WI38 (cell line): Measurements from ENCODE around the gene PLD1.

Experiments used
- H3K4me3 ChIP-seq: 2 replicates; pipeline ENCODE4 v1.5.1; 2011; ENCODE audit warnings: low read depth, mild to moderate bottlenecking, control low read depth, low read length
- CTCF ChIP-seq: IDR thresholded peaks from 2 replicates; pipeline ENCODE4 v1.5.1; 2012; ENCODE audit warnings: low read depth, mild to moderate bottlenecking, control low read depth, low read length

The PLD1 gene

GRCh38 chr3:171672538-171672937 lies 137.7 kb downstream of the PLD1 start:
- TF ChIP-seq CTCF, result no peak
- H3K4me3 ChIP-seq, result no peak overlapping the region

- TF ChIP-seq CTCF, result no peak
- H3K4me3 ChIP-seq, result no peak overlapping the region
Measured at GRCh38 chr3:171672124-171672523, 138.2 kb downstream of the PLD1 start.

GRCh38 chr3:171671709-171672108 lies 138.6 kb downstream of the PLD1 start:
- TF ChIP-seq CTCF, result no peak
- no peak overlapping the region for H3K4me3 ChIP-seq

- TF ChIP-seq CTCF, result no peak
- H3K4me3 ChIP-seq, result no peak overlapping the region
Measured at GRCh38 chr3:171666516-171666915, 143.8 kb downstream of the PLD1 start.

DNA sequence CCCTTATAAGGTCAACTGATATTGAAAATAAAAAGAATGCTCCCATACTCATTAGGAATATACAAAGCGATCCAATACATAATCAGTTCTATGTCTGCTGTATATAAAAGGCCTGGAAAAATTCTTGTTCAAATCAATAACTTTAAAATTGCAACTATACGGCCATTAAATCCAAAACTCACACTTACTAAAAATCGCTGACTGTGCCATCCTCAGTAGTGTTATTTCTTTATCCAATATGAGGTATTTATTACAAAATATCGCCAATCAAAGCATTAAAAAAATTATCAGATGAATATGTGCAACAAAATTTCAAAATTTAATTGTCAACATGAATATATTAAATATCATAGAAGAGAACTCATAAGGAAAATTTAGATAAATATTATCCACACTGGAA lies 146.5 kb downstream of the PLD1 start:
- no peak overlapping the region for H3K4me3 ChIP-seq
- no peak for TF ChIP-seq CTCF

DNA sequence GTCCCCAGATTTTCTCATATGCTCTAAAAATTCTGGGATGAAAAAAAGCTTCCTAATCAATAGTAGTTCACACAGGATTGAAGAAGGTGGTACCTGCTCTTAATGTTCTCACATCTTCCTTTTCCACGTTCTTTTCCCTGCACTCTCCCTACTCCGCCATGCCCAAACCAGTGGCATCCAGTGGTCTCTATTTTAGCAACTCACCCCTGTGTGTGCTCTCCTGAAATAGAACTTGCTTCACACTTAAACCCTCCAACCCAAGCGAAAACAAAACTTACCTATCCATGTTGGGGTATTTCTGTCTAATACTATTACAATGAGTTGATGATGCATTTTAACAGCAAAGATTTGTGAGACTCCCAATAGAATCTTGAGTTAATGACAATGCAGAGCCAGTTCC lies 148.8 kb downstream of the PLD1 start:
- TF ChIP-seq CTCF, result no peak
- H3K4me3 ChIP-seq, result no peak overlapping the region

GRCh38 chr3:171660188-171660587 lies 150.1 kb downstream of the PLD1 start:
- H3K4me3 ChIP-seq, result no peak overlapping the region
- TF ChIP-seq CTCF, result no peak
